ENCODE data around the gene CDC6.

CDC6 gene

DNA sequence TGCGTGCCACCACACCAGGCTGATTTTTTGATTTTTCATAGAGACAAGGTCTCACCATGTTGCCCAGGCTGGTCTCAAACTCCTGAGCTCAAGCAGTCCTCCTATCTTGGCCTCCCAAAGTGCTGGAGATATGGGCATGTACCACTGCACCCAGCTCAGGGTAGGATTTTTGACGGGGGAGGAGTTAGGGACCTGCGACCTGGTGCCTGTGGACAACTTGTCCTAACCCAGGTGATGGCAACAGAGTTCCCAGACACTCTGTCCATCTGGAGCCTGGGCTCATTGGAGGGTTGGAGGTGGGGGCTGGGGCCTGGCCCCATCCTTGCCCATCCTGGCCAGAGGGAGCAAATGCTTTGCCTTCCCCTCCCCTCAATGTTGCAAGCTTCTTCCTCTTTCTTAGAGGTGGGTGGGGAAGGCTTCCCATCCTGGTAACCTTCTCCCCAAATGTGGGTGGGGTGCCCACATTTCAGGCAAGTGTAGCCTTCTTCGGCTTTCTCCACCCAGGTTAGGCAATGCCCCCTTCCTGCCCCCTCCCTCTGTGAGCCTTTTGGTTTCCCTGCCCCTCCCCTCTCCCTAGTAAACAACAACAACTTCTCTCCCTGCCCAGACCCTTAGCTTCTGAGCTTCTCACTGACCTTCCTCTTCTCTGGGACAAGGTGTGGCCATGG, 46.2 kb downstream of the CDC6 start:
- no peak overlapping the region for H3K4me3 ChIP-seq (replicated peaks in 1 of 2; ENCODE audit: low read depth in 2 of 2, low read length in 2 of 2)
- TF ChIP-seq CTCF (IDR thresholded peaks at IDR 0.05; ENCODE audit: low read depth, low read length): no peak
- DNase-seq (ENCODE audit: low read depth in 2 of 2): no peak

DNA sequence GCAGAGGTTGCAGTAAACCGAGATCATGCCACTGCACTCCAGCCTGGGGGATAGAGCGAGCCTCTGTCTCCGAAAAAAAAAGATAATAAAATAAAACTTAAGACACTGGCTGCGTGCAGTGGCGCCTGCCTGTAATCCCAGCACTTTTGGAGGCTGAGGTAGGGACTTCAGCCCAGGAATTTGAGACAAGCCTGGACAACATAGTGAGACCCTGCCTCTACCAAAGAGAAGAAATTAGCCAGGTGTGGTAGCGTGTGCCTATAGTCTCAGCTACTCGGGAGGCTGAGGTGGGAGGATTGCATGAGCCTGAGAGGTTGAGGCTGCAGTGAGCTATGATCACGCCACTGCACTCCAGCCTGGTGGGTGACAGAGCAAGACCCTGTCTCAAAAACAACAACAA, 47.9 kb downstream of the CDC6 start:
- DNase-seq (ENCODE audit: low read depth in 2 of 2): no peak
- TF ChIP-seq CTCF (IDR thresholded peaks at IDR 0.05; ENCODE audit: low read depth, low read length): no peak
- H3K4me3 ChIP-seq (replicated peaks in 1 of 2; ENCODE audit: low read depth in 2 of 2, low read length in 2 of 2): no peak overlapping the region

GRCh38 chr17:40337351-40337750, 49.7 kb downstream of the CDC6 start:
- DNase-seq (ENCODE audit: low read depth in 2 of 2): no peak
- no peak for TF ChIP-seq CTCF (IDR thresholded peaks at IDR 0.05; ENCODE audit: low read depth, low read length)
- H3K4me3 ChIP-seq (replicated peaks in 1 of 2; ENCODE audit: low read depth in 2 of 2, low read length in 2 of 2): no peak overlapping the region

DNA sequence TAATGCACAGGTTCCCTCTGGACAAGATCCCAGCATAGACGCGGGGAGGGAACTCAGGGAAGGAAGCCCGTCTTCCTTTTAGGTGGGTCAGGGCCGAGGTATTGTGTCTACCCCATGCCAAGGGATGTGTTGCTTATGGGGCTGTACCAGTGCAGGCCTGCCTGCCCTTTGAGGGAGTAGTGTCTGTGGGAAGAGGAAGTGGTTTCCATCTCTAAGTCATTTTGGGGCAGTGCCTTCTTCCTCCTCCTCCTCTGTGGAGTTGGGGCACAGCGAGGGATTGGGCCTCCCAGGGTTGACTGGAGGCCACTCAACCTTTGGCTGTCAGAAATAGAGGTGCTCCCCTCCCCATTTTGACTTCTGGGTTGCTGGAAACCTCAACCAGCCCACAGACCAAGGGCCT, 50.4 kb downstream of the CDC6 start:
- no peak overlapping the region for H3K4me3 ChIP-seq (replicated peaks in 1 of 2; ENCODE audit: low read depth in 2 of 2, low read length in 2 of 2)
- no peak for DNase-seq (ENCODE audit: low read depth in 2 of 2)
- TF ChIP-seq CTCF (IDR thresholded peaks at IDR 0.05; ENCODE audit: low read depth, low read length): no peak

DNA sequence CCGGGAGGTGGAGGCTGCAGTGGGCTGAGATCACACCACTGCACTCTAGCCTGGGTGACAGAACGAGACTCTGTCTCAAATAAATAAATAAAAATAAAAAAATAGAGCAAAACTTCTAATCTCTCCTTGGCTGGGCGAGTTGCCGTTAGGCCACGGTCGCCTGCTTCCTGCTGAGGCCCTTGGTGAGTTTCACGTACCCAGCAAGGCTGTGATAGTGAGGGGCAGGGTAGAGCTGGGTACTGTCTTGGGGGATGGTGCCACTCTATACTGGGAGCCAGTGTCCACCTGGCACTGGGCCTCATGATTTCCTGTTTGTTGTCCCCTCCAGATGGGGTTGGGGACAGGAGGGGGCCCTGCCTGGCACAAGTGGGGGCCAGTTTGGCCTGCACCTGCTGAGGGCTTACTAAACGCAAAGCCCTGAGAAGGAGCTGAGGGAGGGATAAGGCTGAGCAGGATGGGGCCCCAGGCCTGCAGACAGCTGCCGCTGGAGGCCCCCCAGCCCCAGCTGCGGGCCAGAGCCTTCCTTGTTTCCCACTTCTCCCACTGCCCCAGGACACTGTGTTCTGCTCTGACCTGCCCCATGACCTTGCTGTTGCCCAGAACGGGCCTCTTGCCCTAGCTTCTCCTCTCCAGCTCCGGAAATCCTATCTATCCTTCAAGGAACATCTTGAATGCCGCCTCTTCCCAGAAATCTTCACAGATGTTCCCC, 51.4 kb downstream of the CDC6 start:
- TF ChIP-seq CTCF (IDR thresholded peaks at IDR 0.05; ENCODE audit: low read depth, low read length): no peak
- H3K4me3 ChIP-seq (replicated peaks in 1 of 2; ENCODE audit: low read depth in 2 of 2, low read length in 2 of 2): no peak overlapping the region
- no peak for DNase-seq (ENCODE audit: low read depth in 2 of 2)

DNA sequence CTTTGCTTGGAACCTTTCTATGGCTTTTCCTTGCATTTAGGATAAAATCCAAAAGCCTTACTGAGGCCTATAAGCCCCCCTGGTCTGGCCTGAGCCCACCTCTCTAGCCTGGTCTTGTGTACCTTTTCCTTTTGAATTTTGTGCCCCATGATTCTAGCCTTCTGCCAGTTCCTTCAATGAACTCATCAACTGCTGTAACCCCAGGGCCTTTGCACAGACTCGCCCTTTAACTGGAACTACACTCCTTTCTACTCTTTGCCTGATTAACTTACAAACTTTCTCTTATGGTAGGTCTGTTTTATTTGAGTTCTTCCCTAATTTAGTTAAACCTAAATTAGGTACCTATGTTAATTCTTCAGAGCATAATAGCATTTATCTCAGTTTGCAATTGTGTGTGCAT, 52.6 kb downstream of the CDC6 start:
- DNase-seq (ENCODE audit: low read depth in 2 of 2): no peak
- no peak for TF ChIP-seq CTCF (IDR thresholded peaks at IDR 0.05; ENCODE audit: low read depth, low read length)
- no peak overlapping the region for H3K4me3 ChIP-seq (replicated peaks in 1 of 2; ENCODE audit: low read depth in 2 of 2, low read length in 2 of 2)

All from cardiac fibroblast (primary cell).